Gastrocnemius medialis (tissue), 4 donors: ENCODE data around the gene XKR8.

ENCODE experiments used
- CTCF ChIP-seq, 5 experiments: fragments of 450-650 bp in 3 of 5; fragments of 200-600 bp in 2 of 5; sonication (generic) in 2 of 5; IDR thresholded peaks in 4 of 5; conservative IDR thresholded peaks in 1 of 5; 1 replicate in 4 of 5; 2 replicates in 1 of 5; pipeline ENCODE4 v1.5.1; 2016 to 2019; ENCODE audit warnings: antibody characterized with exemption in 5 of 5, mild to moderate bottlenecking in 3 of 5, moderate library complexity in 3 of 5
- POLR2A ChIP-seq, 2 donors: fragments of 450-650 bp; IDR thresholded peaks; one replicate each; pipeline ENCODE4 v1.6.1; 2017; ENCODE audit warnings: antibody characterized with exemption in 2 of 2, mild to moderate bottlenecking in 2 of 2, moderate library complexity in 2 of 2

- no peak for TF ChIP-seq CTCF (IDR thresholded peaks at IDR 0.05 in 4 of 5, conservative IDR thresholded peaks at IDR 0.05 in 1 of 5)
- TF ChIP-seq POLR2A (IDR thresholded peaks at IDR 0.05), result no peak
Observed at GRCh38 chr1:27934818-27935549, 24.8 kb upstream of the XKR8 start, which contains the start of gene SMPDL3B.
